AG04449 (cell line): ENCODE results near the gene EML5.

Experiments
- CTCF ChIA-PET: fragments of 350-600 bp; formaldehyde crosslinking; extraction: SDS; loops from one replicate; lab custom pipeline; 2021; ENCODE audit warnings: antibody characterized with exemption; lab: Yijun Ruan, JAX
- POLR2A ChIA-PET: fragments of 400-600, 350-600 bp; formaldehyde crosslinking; extraction: SDS; loops from one replicate; lab custom pipeline; 2020; ENCODE audit warnings: antibody characterized with exemption, inconsistent platforms; lab: Yijun Ruan, JAX
- DNase-seq: peaks from one replicate; pipeline ENCODE4 v3.0.0-alpha.2; 2010; ENCODE audit warnings: low read depth, low spot score
- H3K4me3 ChIP-seq: 2 replicates; pipeline ENCODE4 v1.5.1; 2011; ENCODE audit warnings: low read depth, mild to moderate bottlenecking, control low read depth, low read length
- CTCF ChIP-seq: IDR thresholded peaks from one replicate; pipeline ENCODE4 v1.5.1; 2011; ENCODE audit warnings: mild to moderate bottlenecking, moderate library complexity, low read length, control low read depth, inconsistent platforms; ENCODE audit not compliant: insufficient read depth; ENCODE audit errors: missing control alignments

EML5 gene

GRCh38 chr14:88733121-88733520 is 59.6 kb downstream of the EML5 start:
- no peak for TF ChIP-seq CTCF
- ChIA-PET CTCF (interaction anchor here (1.1 to 1.6 kb wide), 2 partner anchors 14 to 68 kb away, joined by 5 read pairs; no protein-coding TSS in a partner anchor), POLR2A (no interaction called here)
- H3K4me3 ChIP-seq: no peak overlapping the region
- DNase-seq: no peak

- TF ChIP-seq CTCF: peak; percentile 28
- POLR2A ChIA-PET: no interaction called here
- CTCF ChIA-PET: interaction anchor here (0.6 kb wide), 1 partner anchor 14 kb away, joined by 3 read pairs; no protein-coding TSS in a partner anchor
- no peak for DNase-seq
- no peak overlapping the region for H3K4me3 ChIP-seq
Observed at GRCh38 chr14:88729159-88729558, 63.6 kb downstream of the EML5 start.

GRCh38 chr14:88727057-88727456 is 65.7 kb downstream of the EML5 start:
- CTCF ChIA-PET: interaction anchor here (1.3 kb wide), 1 partner anchor 26 kb away, joined by 3 read pairs; no protein-coding TSS in a partner anchor
- POLR2A ChIA-PET: no interaction called here
- no peak for DNase-seq
- no peak overlapping the region for H3K4me3 ChIP-seq
- no peak for TF ChIP-seq CTCF

DNA sequence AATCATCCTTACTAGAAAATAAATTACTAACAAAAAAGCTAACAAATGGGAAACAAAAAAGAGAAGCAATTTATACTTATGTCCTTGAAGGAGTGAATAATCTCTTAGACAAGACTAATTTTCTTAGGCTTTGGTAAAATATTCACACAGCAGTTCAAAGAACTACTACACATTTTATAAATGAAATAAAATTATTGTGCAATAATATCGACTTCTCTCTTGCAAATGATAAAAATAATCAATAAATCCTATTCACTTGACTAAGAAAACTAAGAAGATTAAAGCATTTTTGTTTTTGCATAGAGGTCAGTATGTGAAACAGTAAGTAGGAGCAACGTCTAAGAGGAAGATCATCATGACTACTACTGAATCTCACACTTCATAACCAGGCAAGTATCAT is 82.0 kb downstream of the EML5 start:
- TF ChIP-seq CTCF: no peak
- DNase-seq: no peak
- POLR2A ChIA-PET: no interaction called here
- no peak overlapping the region for H3K4me3 ChIP-seq
- CTCF ChIA-PET: no interaction called here

- CTCF ChIA-PET: interaction anchor here (0.8 kb wide), 1 partner anchor 10 kb away, joined by 3 read pairs; no protein-coding TSS in a partner anchor
- no peak overlapping the region for H3K4me3 ChIP-seq
- POLR2A ChIA-PET: no interaction called here
- DNase-seq: no peak
- TF ChIP-seq CTCF: no peak
Observed at GRCh38 chr14:88707088-88707487, 85.7 kb downstream of the EML5 start.

DNA sequence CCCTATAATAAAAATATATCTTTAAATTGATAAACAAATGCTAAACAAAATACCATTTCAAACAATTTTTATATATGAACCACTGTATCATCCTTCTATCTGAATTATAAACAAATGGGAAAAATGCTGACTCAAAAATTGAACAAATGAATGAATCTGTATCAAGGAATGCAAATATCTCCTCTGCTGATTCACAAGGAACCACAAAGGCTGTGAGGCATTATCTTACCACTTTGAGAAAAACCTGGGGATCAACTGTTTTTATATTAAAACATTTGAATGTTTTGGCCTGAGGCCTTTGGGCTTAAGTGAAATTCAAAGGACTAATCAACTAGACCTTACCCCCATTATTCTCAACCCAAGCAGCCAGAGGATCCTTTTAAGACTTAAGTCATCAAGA is 86.3 kb downstream of the EML5 start:
- no peak overlapping the region for H3K4me3 ChIP-seq
- peak; percentile 5 for DNase-seq
- TF ChIP-seq CTCF: no peak
- ChIA-PET CTCF (interaction anchor here (1.7 kb wide), 1 partner anchor 15 kb away, joined by 4 read pairs; no protein-coding TSS in a partner anchor), POLR2A (no interaction called here)
